IPS-15b (cell line): ENCODE measurements around the gene TCAP.

Source experiments
- H3K27me3 ChIP-seq: one replicate; pipeline ENCODE4 v1.6.1; 2013; ENCODE audit warnings: low read length; ENCODE audit not compliant: control insufficient read depth, insufficient read depth
- H3K36me3 ChIP-seq: one replicate; pipeline ENCODE4 v1.6.1; 2013; ENCODE audit warnings: low read length; ENCODE audit not compliant: control insufficient read depth, insufficient read depth
- H3K4me1 ChIP-seq: one replicate; pipeline ENCODE4 v1.6.1; 2013; ENCODE audit warnings: mild to moderate bottlenecking, low read length; ENCODE audit not compliant: control insufficient read depth, insufficient read depth
- H3K4me3 ChIP-seq: one replicate; pipeline ENCODE4 v1.5.1; 2013; ENCODE audit warnings: low read depth, low read length
- H3K9ac ChIP-seq: one replicate; pipeline ENCODE4 v1.6.1; 2013; ENCODE audit warnings: low read depth, mild to moderate bottlenecking, low read length
- H3K9me3 ChIP-seq: one replicate; pipeline ENCODE4 v1.6.1; 2013; ENCODE audit warnings: mild to moderate bottlenecking, low read length; ENCODE audit not compliant: control insufficient read depth, insufficient read depth

The TCAP gene

GRCh38 chr17:39623356-39623950 is 41.7 kb upstream of the TCAP start:
- Histone ChIP-seq H3K4me1 (peaks cover 6% of the 10 kb centered on the region), H3K9ac (no peak overlapping the region), H3K27me3 (peaks cover 72% of the 10 kb centered on the region), H3K4me3 (no peak overlapping the region), H3K9me3 (no peaks in the 10 kb centered on the region), H3K36me3 (no peaks in the 10 kb centered on the region)

DNA sequence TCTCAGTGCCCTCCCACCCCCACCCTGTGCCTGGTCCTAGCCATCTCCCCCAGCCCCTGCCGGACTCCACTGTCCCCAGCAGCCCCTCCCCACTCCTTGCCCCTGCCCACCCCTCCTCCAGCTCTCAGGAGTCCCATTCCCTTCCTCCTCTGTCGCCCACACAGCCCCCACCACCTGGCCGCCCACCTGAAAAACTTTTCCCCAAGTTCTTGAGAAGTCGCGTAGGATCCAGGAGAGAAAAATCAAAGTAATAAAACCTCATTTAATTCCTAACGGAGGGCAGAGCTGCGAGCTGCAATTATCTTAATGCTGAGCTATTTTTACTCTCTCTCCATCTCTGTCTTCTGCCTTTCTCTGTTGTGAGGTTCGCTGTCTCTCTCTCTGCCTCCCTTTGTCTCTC is 40.8 kb upstream of the TCAP start:
- H3K9ac ChIP-seq, result no peak overlapping the region
- no peaks in the 10 kb centered on the region for H3K36me3 ChIP-seq
- H3K27me3 ChIP-seq, result peaks cover 66% of the 10 kb centered on the region
- no peak overlapping the region for H3K4me3 ChIP-seq
- H3K4me1 ChIP-seq, result peaks cover 13% of the 10 kb centered on the region
- no peaks in the 10 kb centered on the region for H3K9me3 ChIP-seq

DNA sequence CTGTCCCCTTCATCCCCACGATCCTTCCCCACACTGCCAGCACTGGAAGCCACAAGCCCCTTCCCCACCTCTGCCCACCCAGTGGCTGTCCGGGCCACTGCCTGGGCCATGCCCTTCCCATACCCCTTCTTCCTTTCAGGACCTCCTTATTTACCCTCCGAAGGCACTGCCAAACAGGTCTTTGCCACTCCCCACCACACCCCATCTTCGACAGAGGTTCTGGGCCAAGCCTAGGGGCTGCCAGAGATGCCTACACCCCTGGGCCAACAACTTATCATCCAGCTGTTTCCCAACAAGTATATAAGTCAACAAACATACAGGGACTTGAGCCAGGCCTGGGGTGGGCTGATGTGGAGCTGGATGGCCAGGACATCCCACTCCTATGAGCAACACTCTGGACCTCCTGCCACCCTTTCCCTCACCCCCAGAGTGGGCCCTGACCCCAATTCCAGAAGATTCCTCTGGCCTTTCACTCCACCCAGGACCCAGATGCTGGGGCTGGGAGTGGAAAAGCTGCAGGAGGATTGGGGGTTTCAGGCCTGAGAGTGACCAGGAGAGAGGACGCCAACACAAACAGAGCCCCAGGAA is 39.9 kb upstream of the TCAP start:
- no peaks in the 10 kb centered on the region for H3K36me3 ChIP-seq
- no peak overlapping the region for H3K4me3 ChIP-seq
- H3K9me3 ChIP-seq, result no peaks in the 10 kb centered on the region
- H3K27me3 ChIP-seq, result peaks cover 63% of the 10 kb centered on the region
- H3K4me1 ChIP-seq, result peaks cover 22% of the 10 kb centered on the region
- H3K9ac ChIP-seq, result no peak overlapping the region

- H3K4me3 ChIP-seq, result peak within 1 kb of the TSS; percentile 87
- peaks cover 27% of the 10 kb centered on the region for H3K4me1 ChIP-seq
- H3K36me3 ChIP-seq, result no peaks in the 10 kb centered on the region
- H3K27me3 ChIP-seq, result peaks cover 53% of the 10 kb centered on the region
- H3K9ac ChIP-seq, result no peak within 1 kb of the TSS
- H3K9me3 ChIP-seq, result no peaks in the 10 kb centered on the region
Measured at GRCh38 chr17:39626171-39627046, 38.7 kb upstream of the TCAP start, which contains the start of gene PPP1R1B. PPP1R1B (plus strand) TSS chr17:39626952; CDS start chr17:39627393, 441 bp downstream.

GRCh38 chr17:39627047-39627711 is 38.0 kb upstream of the TCAP start:
- Histone ChIP-seq H3K4me1 (peaks cover 33% of the 10 kb centered on the region), H3K36me3 (no peaks in the 10 kb centered on the region), H3K27me3 (peaks cover 50% of the 10 kb centered on the region), H3K4me3 (peak overlapping the region; percentile 87), H3K9me3 (no peaks in the 10 kb centered on the region), H3K9ac (no peak overlapping the region)

- Histone ChIP-seq H3K36me3 (no peaks in the 10 kb centered on the region), H3K9ac (no peak overlapping the region), H3K27me3 (peaks cover 48% of the 10 kb centered on the region), H3K4me1 (peaks cover 37% of the 10 kb centered on the region), H3K4me3 (peak overlapping the region; percentile 87), H3K9me3 (no peaks in the 10 kb centered on the region)
Measured at GRCh38 chr17:39627712-39628516, 37.2 kb upstream of the TCAP start.

DNA sequence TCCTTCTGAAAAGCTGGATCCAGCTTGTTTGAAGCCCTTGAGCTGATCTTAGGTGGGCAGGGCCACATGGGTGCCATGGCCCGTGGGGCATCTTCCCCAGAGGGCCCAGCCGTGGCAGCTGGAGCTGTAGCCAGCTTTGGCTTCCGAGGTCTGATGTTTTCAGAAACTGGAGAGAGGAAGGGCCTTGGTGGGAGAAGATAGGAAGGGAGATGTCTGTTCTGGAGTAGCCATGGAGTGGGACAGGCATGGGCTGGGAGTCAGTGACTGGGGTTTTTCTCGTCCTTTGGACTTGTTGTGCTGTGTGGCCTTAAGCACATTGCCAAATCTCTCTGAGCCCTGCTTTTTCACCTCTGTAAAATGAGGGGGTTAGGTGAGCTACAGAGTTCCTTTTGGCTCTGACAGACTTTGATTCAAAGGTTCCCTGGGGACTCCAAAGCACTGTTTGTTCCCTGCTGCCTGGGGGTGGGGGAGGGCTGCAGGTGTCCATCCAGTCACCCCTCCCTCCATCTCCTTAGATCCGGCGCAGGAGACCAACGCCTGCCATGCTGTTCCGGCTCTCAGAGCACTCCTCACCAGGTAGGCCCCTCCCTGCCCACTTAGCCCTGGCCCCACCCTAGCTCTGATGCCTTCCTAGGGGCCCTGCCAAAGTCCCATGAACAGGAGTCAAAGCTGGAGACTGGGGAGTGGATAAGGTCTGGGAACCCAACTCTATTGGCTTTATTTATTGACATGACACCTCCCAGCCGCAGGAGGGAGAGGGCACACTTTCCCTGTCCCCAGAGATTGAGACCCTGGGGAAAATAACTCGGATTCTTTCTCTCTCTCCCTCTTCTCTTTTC is 36.3 kb upstream of the TCAP start:
- Histone ChIP-seq H3K9ac (no peak overlapping the region), H3K36me3 (no peaks in the 10 kb centered on the region), H3K27me3 (peaks cover 40% of the 10 kb centered on the region), H3K4me1 (peaks cover 37% of the 10 kb centered on the region), H3K9me3 (no peaks in the 10 kb centered on the region), H3K4me3 (peak overlapping the region; percentile 37)

- Histone ChIP-seq H3K9me3 (no peaks in the 10 kb centered on the region), H3K36me3 (no peaks in the 10 kb centered on the region), H3K9ac (no peak overlapping the region), H3K4me3 (no peak overlapping the region), H3K4me1 (peaks cover 39% of the 10 kb centered on the region), H3K27me3 (peaks cover 36% of the 10 kb centered on the region)
Measured at GRCh38 chr17:39629494-39629880, 35.7 kb upstream of the TCAP start.

DNA sequence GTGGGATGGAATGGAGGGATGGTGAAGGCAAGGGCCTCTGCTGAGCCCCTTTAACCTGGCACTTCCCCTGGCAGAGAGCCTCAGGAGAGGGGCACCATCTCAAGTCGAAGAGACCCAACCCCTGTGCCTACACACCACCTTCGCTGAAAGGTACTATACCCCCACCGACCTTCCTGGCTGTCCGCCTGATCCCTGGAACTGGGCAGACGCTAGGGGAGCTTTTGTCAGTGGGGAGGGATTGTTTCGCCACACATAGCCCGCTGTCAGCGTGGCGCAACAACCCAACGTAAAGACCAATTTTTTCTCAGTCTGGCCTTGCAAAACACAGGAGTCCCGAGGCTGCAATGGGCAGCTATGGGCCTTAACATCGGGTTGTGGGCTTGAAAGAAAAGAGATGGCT is 35.3 kb upstream of the TCAP start:
- H3K4me1 ChIP-seq, result peaks cover 41% of the 10 kb centered on the region
- H3K4me3 ChIP-seq, result no peak overlapping the region
- no peaks in the 10 kb centered on the region for H3K9me3 ChIP-seq
- H3K27me3 ChIP-seq, result peaks cover 32% of the 10 kb centered on the region
- H3K9ac ChIP-seq, result no peak overlapping the region
- H3K36me3 ChIP-seq, result no peaks in the 10 kb centered on the region

- H3K9ac ChIP-seq, result no peak overlapping the region
- no peaks in the 10 kb centered on the region for H3K9me3 ChIP-seq
- H3K36me3 ChIP-seq, result no peaks in the 10 kb centered on the region
- peak overlapping the region; percentile 30 for H3K4me3 ChIP-seq
- H3K4me1 ChIP-seq, result peaks cover 51% of the 10 kb centered on the region
- H3K27me3 ChIP-seq, result peaks cover 17% of the 10 kb centered on the region
Measured at GRCh38 chr17:39631403-39631802, 33.7 kb upstream of the TCAP start.
